ENCODE measurements around the gene SLC25A5. TPM values are rescaled to one million over a fixed set of nuclear protein-coding genes. Genes with fewer than 3 reads are reported as not detected.
"Not testable (repeated sequence)": the region's sequence is repeated elsewhere in the genome, so short reads cannot be mapped to it uniquely, and the experiment has no call there.

Gene SLC25A5
- total and polyA plus RNA-seq, 4 donors = 116 to 275 (median 200) TPM

DNA sequence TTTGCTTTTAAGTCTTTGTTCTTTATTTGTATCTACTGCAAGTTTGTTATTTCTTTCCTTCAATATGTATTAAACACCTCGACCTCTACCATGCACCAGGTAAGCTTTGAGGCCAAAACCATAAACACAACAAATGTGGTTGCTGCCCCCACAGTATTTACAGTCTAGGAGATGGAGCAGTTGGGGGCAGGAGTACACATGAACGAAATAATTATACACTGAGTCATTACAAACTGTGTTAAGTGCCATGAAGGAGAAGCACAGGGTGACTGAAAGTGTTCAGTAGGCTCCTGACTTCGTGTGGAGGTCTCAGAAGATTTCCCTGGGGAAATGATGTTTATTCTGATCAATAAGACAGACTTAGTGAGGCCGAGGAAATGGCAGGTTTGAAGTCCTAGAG, 38.8 kb upstream of the SLC25A5 start:
- no peak for DNase-seq (ENCODE audit: low read depth in 4 of 6, low spot score in 6 of 6)
- no peak overlapping the region for H3K27ac ChIP-seq (ENCODE audit: low read depth, low read length)
- no peaks in the 10 kb centered on the region for H3K27me3 ChIP-seq (ENCODE audit: control insufficient read depth, insufficient read depth, low read length)
- WGBS (ENCODE audit: insufficient coverage) = 40% methylated on average over 2 of the region's 4 CpGs
- peaks cover 7% of the 10 kb centered on the region for H3K4me1 ChIP-seq (ENCODE audit: control insufficient read depth, insufficient read depth, low read length)
- no peaks in the 10 kb centered on the region for H3K36me3 ChIP-seq (ENCODE audit: control insufficient read depth, insufficient read depth, low read length)
- no peak overlapping the region for H3K4me3 ChIP-seq (ENCODE audit: low read depth, low read length)
- no peaks in the 10 kb centered on the region for H3K9me3 ChIP-seq (ENCODE audit: control insufficient read depth, insufficient read depth, low read length)

GRCh38 chrX:119441295-119441694, 26.9 kb upstream of the SLC25A5 start:
- no CpG with 5 or more reads among the region's 17 CpGs for WGBS (ENCODE audit: insufficient coverage)
- not testable (repeated sequence) for H3K27me3 ChIP-seq (ENCODE audit: control insufficient read depth, insufficient read depth, low read length); DNase-seq (ENCODE audit: low read depth in 4 of 6, low spot score in 6 of 6)

DNA sequence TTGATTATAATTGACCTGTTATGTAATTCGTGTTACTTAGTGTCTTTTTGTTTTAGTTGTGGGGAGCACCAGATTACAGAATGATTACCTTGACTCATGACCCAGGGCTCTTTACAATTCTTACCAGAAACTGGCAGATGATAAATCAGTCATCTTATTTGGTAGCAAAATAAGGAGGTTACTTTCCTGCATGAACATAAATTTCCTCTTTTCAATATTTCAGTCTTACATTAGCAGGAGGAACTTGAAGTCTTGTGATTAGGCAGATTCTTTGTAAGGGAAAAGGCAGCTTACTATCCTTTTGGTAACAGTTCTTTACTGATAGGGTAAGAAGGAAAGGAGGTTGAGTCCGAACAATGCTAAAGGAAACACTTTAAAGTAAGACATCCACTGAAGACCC, 26.0 kb upstream of the SLC25A5 start:
- no peak for DNase-seq (ENCODE audit: low read depth in 4 of 6, low spot score in 6 of 6)
- Histone ChIP-seq H3K4me3 (ENCODE audit: low read depth, low read length) (no peak overlapping the region), H3K36me3 (ENCODE audit: control insufficient read depth, insufficient read depth, low read length) (no peaks in the 10 kb centered on the region), H3K4me1 (ENCODE audit: control insufficient read depth, insufficient read depth, low read length) (no peaks in the 10 kb centered on the region), H3K27ac (ENCODE audit: low read depth, low read length) (no peak overlapping the region), H3K27me3 (ENCODE audit: control insufficient read depth, insufficient read depth, low read length) (no peaks in the 10 kb centered on the region), H3K9me3 (ENCODE audit: control insufficient read depth, insufficient read depth, low read length) (no peaks in the 10 kb centered on the region)
- WGBS (ENCODE audit: insufficient coverage) = 80% methylated on average over 1 of the region's 2 CpGs

More at GRCh38 chrX:119441295-119441694, 26.9 kb upstream of the SLC25A5 start:
- H3K4me3 ChIP-seq (ENCODE audit: low read depth, low read length); H3K27ac ChIP-seq (ENCODE audit: low read depth, low read length); H3K9me3 ChIP-seq (ENCODE audit: control insufficient read depth, insufficient read depth, low read length); H3K36me3 ChIP-seq (ENCODE audit: control insufficient read depth, insufficient read depth, low read length); H3K4me1 ChIP-seq (ENCODE audit: control insufficient read depth, insufficient read depth, low read length): not testable (repeated sequence)

DNA sequence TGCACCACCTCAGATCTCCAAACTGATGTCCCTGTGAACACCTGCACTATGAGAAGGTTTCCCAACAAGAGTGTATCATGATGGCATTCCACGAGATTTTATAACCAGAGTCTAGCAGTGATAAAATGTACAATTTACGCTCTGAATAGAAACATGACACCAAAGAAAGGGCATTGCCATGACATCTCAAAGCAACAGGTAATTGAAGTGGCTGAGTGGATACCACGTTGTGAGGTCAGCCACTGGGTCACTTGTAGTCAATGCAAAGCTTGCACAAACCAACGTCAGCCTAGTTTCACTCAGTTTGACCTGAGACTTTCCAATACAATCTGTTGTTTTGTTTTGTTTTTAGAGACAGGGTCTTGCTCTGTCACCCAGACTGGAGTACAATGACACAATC, 15.0 kb upstream of the SLC25A5 start:
- Histone ChIP-seq H3K9me3 (ENCODE audit: control insufficient read depth, insufficient read depth, low read length) (no peaks in the 10 kb centered on the region), H3K27me3 (ENCODE audit: control insufficient read depth, insufficient read depth, low read length) (no peaks in the 10 kb centered on the region), H3K4me3 (ENCODE audit: low read depth, low read length) (no peak overlapping the region), H3K36me3 (ENCODE audit: control insufficient read depth, insufficient read depth, low read length) (no peaks in the 10 kb centered on the region), H3K4me1 (ENCODE audit: control insufficient read depth, insufficient read depth, low read length) (no peaks in the 10 kb centered on the region), H3K27ac (ENCODE audit: low read depth, low read length) (no peak overlapping the region)
- WGBS (ENCODE audit: insufficient coverage) = 91% methylated on average over 2 of the region's 4 CpGs
- no peak for DNase-seq (ENCODE audit: low read depth in 4 of 6, low spot score in 6 of 6)

DNA sequence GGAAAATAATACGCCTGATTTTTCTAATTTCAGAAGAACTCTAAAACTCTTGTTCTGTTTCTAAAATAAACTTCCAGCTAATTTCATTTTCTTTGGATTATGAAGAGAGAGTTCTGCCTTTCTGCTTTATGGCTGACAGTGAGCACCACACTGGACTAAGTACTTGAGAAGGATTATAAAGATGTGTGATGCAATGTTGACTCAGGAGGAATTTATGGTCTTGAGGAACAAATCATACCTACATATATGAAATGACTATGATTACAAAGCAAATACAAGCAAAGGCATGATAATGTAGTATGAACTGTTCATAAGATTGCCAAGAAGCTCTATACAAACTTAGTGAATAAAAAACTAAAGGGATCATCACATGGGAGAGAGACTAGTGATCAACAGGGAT, 13.0 kb upstream of the SLC25A5 start:
- no peak overlapping the region for H3K27ac ChIP-seq (ENCODE audit: low read depth, low read length)
- no CpG with 5 or more reads among the region's 1 CpG for WGBS (ENCODE audit: insufficient coverage)

DNA sequence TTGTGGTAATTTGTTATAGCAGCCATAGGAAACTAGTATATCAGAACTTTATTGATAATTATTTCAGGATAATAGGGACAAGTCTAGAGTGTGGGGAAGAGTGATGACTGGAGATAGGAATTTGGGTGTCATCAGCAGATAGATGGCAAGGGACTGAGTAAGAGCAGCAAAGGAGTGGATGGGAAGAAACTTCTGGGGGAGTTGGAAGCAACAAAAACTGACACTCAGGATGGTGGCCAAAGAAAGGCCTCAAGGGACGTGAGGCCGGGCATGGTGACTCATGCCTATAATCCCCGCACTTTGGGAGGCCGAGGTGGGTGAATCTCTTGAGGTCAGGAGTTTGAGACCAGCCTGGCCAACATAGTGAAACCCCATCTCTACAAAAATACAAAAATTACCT, 9.1 kb upstream of the SLC25A5 start:
- no peak overlapping the region for H3K4me3 ChIP-seq (ENCODE audit: low read depth, low read length)
- no peaks in the 10 kb centered on the region for H3K36me3 ChIP-seq (ENCODE audit: control insufficient read depth, insufficient read depth, low read length)
- H3K27me3 ChIP-seq (ENCODE audit: control insufficient read depth, insufficient read depth, low read length) = no peaks in the 10 kb centered on the region
- DNase-seq (ENCODE audit: low read depth in 4 of 6, low spot score in 6 of 6) = no peak
- no peak overlapping the region for H3K27ac ChIP-seq (ENCODE audit: low read depth, low read length)
- no peaks in the 10 kb centered on the region for H3K9me3 ChIP-seq (ENCODE audit: control insufficient read depth, insufficient read depth, low read length)
- no CpG with 5 or more reads among the region's 4 CpGs for WGBS (ENCODE audit: insufficient coverage)
- no peaks in the 10 kb centered on the region for H3K4me1 ChIP-seq (ENCODE audit: control insufficient read depth, insufficient read depth, low read length)

More for the DNA sequence above, 13.0 kb upstream of the SLC25A5 start:
- DNase-seq (ENCODE audit: low read depth in 4 of 6, low spot score in 6 of 6) = no peak
- H3K36me3 ChIP-seq (ENCODE audit: control insufficient read depth, insufficient read depth, low read length) = no peaks in the 10 kb centered on the region
- no peaks in the 10 kb centered on the region for H3K9me3 ChIP-seq (ENCODE audit: control insufficient read depth, insufficient read depth, low read length)
- no peak overlapping the region for H3K4me3 ChIP-seq (ENCODE audit: low read depth, low read length)
- H3K4me1 ChIP-seq (ENCODE audit: control insufficient read depth, insufficient read depth, low read length) = no peaks in the 10 kb centered on the region
- no peaks in the 10 kb centered on the region for H3K27me3 ChIP-seq (ENCODE audit: control insufficient read depth, insufficient read depth, low read length)

DNA sequence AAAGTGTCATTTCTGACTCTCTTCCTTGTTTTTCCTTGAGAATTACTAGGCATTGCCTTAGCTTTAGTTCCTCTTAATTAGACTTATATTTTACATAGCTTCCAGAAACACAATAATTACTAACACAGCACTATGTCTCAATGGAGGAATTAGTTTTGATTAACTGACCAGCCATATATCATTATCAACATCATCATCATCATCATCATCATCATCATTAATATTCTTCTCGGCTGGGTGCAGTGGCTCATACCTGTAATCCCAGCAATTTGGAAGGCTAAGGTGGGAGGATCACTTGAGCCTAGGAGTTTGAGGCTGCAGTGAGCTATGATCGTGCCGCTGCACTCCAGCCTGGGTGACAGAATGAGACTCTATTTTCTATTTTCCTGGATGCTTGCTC, 2.7 kb upstream of the SLC25A5 start:
- Histone ChIP-seq H3K4me1 (ENCODE audit: control insufficient read depth, insufficient read depth, low read length) (no peaks in the 10 kb centered on the region), H3K9me3 (ENCODE audit: control insufficient read depth, insufficient read depth, low read length) (no peaks in the 10 kb centered on the region), H3K27me3 (ENCODE audit: control insufficient read depth, insufficient read depth, low read length) (no peaks in the 10 kb centered on the region), H3K27ac (ENCODE audit: low read depth, low read length) (no peak overlapping the region), H3K4me3 (ENCODE audit: low read depth, low read length) (no peak overlapping the region), H3K36me3 (ENCODE audit: control insufficient read depth, insufficient read depth, low read length) (no peaks in the 10 kb centered on the region)
- no peak for DNase-seq (ENCODE audit: low read depth in 4 of 6, low spot score in 6 of 6)
- no CpG with 5 or more reads among the region's 3 CpGs for WGBS (ENCODE audit: insufficient coverage)

- no peak for DNase-seq (ENCODE audit: low read depth in 4 of 6, low spot score in 6 of 6)
- Histone ChIP-seq H3K27me3 (ENCODE audit: control insufficient read depth, insufficient read depth, low read length) (no peaks in the 10 kb centered on the region), H3K4me1 (ENCODE audit: control insufficient read depth, insufficient read depth, low read length) (no peaks in the 10 kb centered on the region), H3K4me3 (ENCODE audit: low read depth, low read length) (no peak overlapping the region), H3K27ac (ENCODE audit: low read depth, low read length) (no peak overlapping the region), H3K36me3 (ENCODE audit: control insufficient read depth, insufficient read depth, low read length) (peaks cover 2% of the 10 kb centered on the region), H3K9me3 (ENCODE audit: control insufficient read depth, insufficient read depth, low read length) (no peaks in the 10 kb centered on the region)
- WGBS (ENCODE audit: insufficient coverage) = 100% methylated on average over 1 of the region's 3 CpGs
These were observed 1.3 kb upstream of the SLC25A5 start for GRCh38 chrX:119466970-119467369.

- 70% methylated on average over 5 of the region's 6 CpGs for WGBS (ENCODE audit: insufficient coverage)
- Histone ChIP-seq H3K36me3 (ENCODE audit: control insufficient read depth, insufficient read depth, low read length) (peaks cover 2% of the 10 kb centered on the region), H3K27me3 (ENCODE audit: control insufficient read depth, insufficient read depth, low read length) (no peaks in the 10 kb centered on the region), H3K4me1 (ENCODE audit: control insufficient read depth, insufficient read depth, low read length) (no peaks in the 10 kb centered on the region), H3K27ac (ENCODE audit: low read depth, low read length) (no peak overlapping the region), H3K4me3 (ENCODE audit: low read depth, low read length) (no peak overlapping the region), H3K9me3 (ENCODE audit: control insufficient read depth, insufficient read depth, low read length) (no peaks in the 10 kb centered on the region)
- no peak for DNase-seq (ENCODE audit: low read depth in 4 of 6, low spot score in 6 of 6)
These were observed 811 bp upstream of the SLC25A5 start for GRCh38 chrX:119467433-119467832.

- no peaks in the 10 kb centered on the region for H3K9me3 ChIP-seq (ENCODE audit: control insufficient read depth, insufficient read depth, low read length)
- peak overlapping the region; percentile 88 for H3K27ac ChIP-seq (ENCODE audit: low read depth, low read length)
- DNase-seq (ENCODE audit: low read depth in 4 of 6, low spot score in 6 of 6) = peak; percentile 33 to 93 (median 71)
- no peaks in the 10 kb centered on the region for H3K27me3 ChIP-seq (ENCODE audit: control insufficient read depth, insufficient read depth, low read length)
- H3K4me3 ChIP-seq (ENCODE audit: low read depth, low read length) = peak overlapping the region; percentile 78
- 24% methylated on average over 78 of the region's 78 CpGs for WGBS (ENCODE audit: insufficient coverage)
- H3K36me3 ChIP-seq (ENCODE audit: control insufficient read depth, insufficient read depth, low read length) = peaks cover 2% of the 10 kb centered on the region
- H3K4me1 ChIP-seq (ENCODE audit: control insufficient read depth, insufficient read depth, low read length) = no peaks in the 10 kb centered on the region
These were observed 488 bp downstream of the SLC25A5 start for GRCh38 chrX:119468551-119469312.

Data from spinal cord (tissue), 10 donors.